Stimulated activated CD4-positive, alpha-beta T cell treated with anti-CD3 and anti-CD28 coated beads, Interleukin-4, amount 100 ng/mL, for 4 hours (primary cell): ENCODE results near the gene SCAF1.

Experiments used
- DNase-seq, 2 experiments: peaks; one replicate each; pipeline ENCODE4 v3.0.0-alpha.2; 2020

The SCAF1 gene

GRCh38 chr19:49641688-49642491, at the start of gene SCAF1:
Gene SCAF1 (plus strand): TSS chr19:49642209. CDS start chr19:49645027, 2,818 bp downstream.
- peak; percentile 98 to 99 for DNase-seq

- no peak for DNase-seq
These were observed 49.4 kb upstream of the SCAF1 start for GRCh38 chr19:49592486-49593232.

- peak; percentile 92 for DNase-seq
These were observed 48.5 kb upstream of the SCAF1 start for GRCh38 chr19:49593233-49594113.

GRCh38 chr19:49594157-49594992, 47.6 kb upstream of the SCAF1 start:
- no peak for DNase-seq

GRCh38 chr19:49594993-49595818, 46.8 kb upstream of the SCAF1 start:
- no peak for DNase-seq

GRCh38 chr19:49595819-49596404, 46.1 kb upstream of the SCAF1 start:
- no peak for DNase-seq

GRCh38 chr19:49596407-49596806, 45.6 kb upstream of the SCAF1 start:
- DNase-seq = no peak

GRCh38 chr19:49596954-49597702, 44.9 kb upstream of the SCAF1 start:
- DNase-seq = no peak

GRCh38 chr19:49597703-49597974, 44.4 kb upstream of the SCAF1 start:
- no peak for DNase-seq

GRCh38 chr19:49599378-49600295, 42.4 kb upstream of the SCAF1 start:
- no peak for DNase-seq

- no peak for DNase-seq
These were observed 40.4 kb upstream of the SCAF1 start for GRCh38 chr19:49601482-49602038.

GRCh38 chr19:49602806-49603205, 39.2 kb upstream of the SCAF1 start:
- DNase-seq = no peak

GRCh38 chr19:49605605-49606004, 36.4 kb upstream of the SCAF1 start:
- no peak for DNase-seq

- DNase-seq = no peak
These were observed 32.4 kb upstream of the SCAF1 start for GRCh38 chr19:49609499-49610092.

GRCh38 chr19:49613374-49613773, 28.6 kb upstream of the SCAF1 start:
- no peak for DNase-seq

- DNase-seq = no peak
These were observed 27.7 kb upstream of the SCAF1 start for GRCh38 chr19:49614096-49614833.

GRCh38 chr19:49615861-49616260, 26.1 kb upstream of the SCAF1 start:
- DNase-seq = no peak

GRCh38 chr19:49616532-49616931, 25.5 kb upstream of the SCAF1 start:
- no peak for DNase-seq
